Endothelial cell of umbilical vein (primary cell): Measurements from ENCODE around the gene CYBC1. TPM values are rescaled to one million over a fixed set of nuclear protein-coding genes. Genes with fewer than 3 reads are reported as not detected.

Experiments used
- BruUV-seq: library from RNA; stranded (reverse); fragments of 400-500 nt; replicated peaks from 2 replicates; lab custom pipeline; 2021; lab: Mats Ljungman, UMichigan
- CTCF ChIA-PET: fragments of 300-600, 350-600 bp; sonication (Branson Sonifier 250); formaldehyde crosslinking; loops from one replicate; lab custom pipeline; 2021; ENCODE audit warnings: antibody characterized with exemption, inconsistent platforms; lab: Charles Lee
- POLR2A ChIA-PET: fragments of 300-600, 350-600 bp; sonication (Branson Sonifier 250); formaldehyde crosslinking; loops from one replicate; lab custom pipeline; 2021; ENCODE audit warnings: antibody characterized with exemption, inconsistent platforms; lab: Charles Lee
- DNase-seq: peaks from one replicate; pipeline ENCODE4 v3.0.0-alpha.2; 2011; ENCODE audit warnings: low read depth, low spot score
- FAIRE-seq: peaks from 2 replicates; lab custom pipeline; 2011; peaks lifted over from hg19 to GRCh38; lab: Jason Lieb, UNC
- H2AFZ ChIP-seq: 2 replicates; pipeline ENCODE4 v1.6.0; 2012; ENCODE audit warnings: low read depth, low read length, control low read depth, inconsistent platforms
- H3K27ac ChIP-seq: 2 replicates; pipeline ENCODE4 v1.5.1; 2011; ENCODE audit warnings: low read depth, mild to moderate bottlenecking, control low read depth, low read length, moderate library complexity; ENCODE audit not compliant: insufficient read depth
- H3K27me3 ChIP-seq, 2 experiments: 2 replicates each; pipeline versions ENCODE4 v1.6.0 to v1.6.1; 2011; ENCODE audit warnings: low read length in 2 of 2, mixed read lengths in 1 of 2; ENCODE audit not compliant: control insufficient read depth in 2 of 2, insufficient read depth in 2 of 2
- H3K36me3 ChIP-seq, 2 experiments: 2 replicates in 1 of 2; 3 replicates in 1 of 2; pipeline ENCODE4 v1.5.1; 2011; ENCODE audit warnings: low read length in 2 of 2, mild to moderate bottlenecking in 1 of 2, moderate library complexity in 1 of 2; ENCODE audit not compliant: control insufficient read depth in 2 of 2, insufficient read depth in 2 of 2; ENCODE audit errors: extremely low read depth in 1 of 2
- H3K4me1 ChIP-seq: 3 replicates; pipeline ENCODE4 v1.5.1; 2011; ENCODE audit warnings: mild to moderate bottlenecking, low read length; ENCODE audit not compliant: control insufficient read depth, insufficient read depth; ENCODE audit errors: extremely low read depth
- H3K4me2 ChIP-seq: 2 replicates; pipeline ENCODE4 v1.6.1; 2011; ENCODE audit warnings: low read length, control low read depth, mixed read lengths; ENCODE audit not compliant: insufficient read depth
- H3K4me3 ChIP-seq, 3 experiments: fragments of 200-600 bp in 1 of 3; sonication (generic), shearing (Covaris generic) in 1 of 3; replicated peaks in 1 of 3; 2 replicates each; pipeline ENCODE4 v1.5.1; 2011 to 2016; ENCODE audit warnings: control low read depth in 3 of 3, low read length in 3 of 3, mild to moderate bottlenecking in 2 of 3, inconsistent platforms in 1 of 3, low read depth in 1 of 3, moderate library complexity in 1 of 3; ENCODE audit not compliant: insufficient read depth in 1 of 3
- H3K79me2 ChIP-seq: 2 replicates; pipeline ENCODE4 v1.6.0; 2012; ENCODE audit warnings: low read length, inconsistent platforms; ENCODE audit not compliant: control insufficient read depth, insufficient read depth
- H3K9ac ChIP-seq: replicated peaks from 2 replicates; pipeline ENCODE3; 2011; ENCODE audit warnings: low read length, control low read depth; ENCODE audit not compliant: insufficient read depth; ENCODE audit errors: extremely low read depth
- H3K9me1 ChIP-seq: replicated peaks from 3 replicates; pipeline ENCODE4 v1.6.0; 2011; ENCODE audit warnings: mild to moderate bottlenecking, low read length; ENCODE audit not compliant: control insufficient read depth, insufficient read depth; ENCODE audit errors: extremely low read depth
- H3K9me3 ChIP-seq: replicated peaks from 2 replicates; pipeline ENCODE4 v1.5.1; 2012; ENCODE audit warnings: low read length, inconsistent platforms; ENCODE audit not compliant: control insufficient read depth, insufficient read depth
- H4K20me1 ChIP-seq: replicated peaks from 2 replicates; pipeline ENCODE3; 2011; ENCODE audit warnings: mild to moderate bottlenecking, low read length; ENCODE audit not compliant: control insufficient read depth, insufficient read depth; ENCODE audit errors: extremely low read depth
- EZH2 ChIP-seq: IDR thresholded peaks from 2 replicates; pipeline ENCODE4 v1.6.1; 2012; ENCODE audit warnings: borderline replicate concordance, low read depth, mild to moderate bottlenecking, moderate library complexity, low read length, inconsistent platforms; ENCODE audit not compliant: severe bottlenecking
- GATA2 ChIP-seq: IDR thresholded peaks from 2 replicates; pipeline ENCODE4 v1.7.0; 2011; ENCODE audit warnings: low read depth, mild to moderate bottlenecking, moderate library complexity, mixed read lengths, low read length; ENCODE audit not compliant: insufficient read length, insufficient read depth
- JUN ChIP-seq: IDR thresholded peaks from 2 replicates; pipeline ENCODE4 v1.6.1; 2011; ENCODE audit warnings: borderline replicate concordance, low read depth; ENCODE audit not compliant: insufficient read length, insufficient read depth
- MYC ChIP-seq: IDR thresholded peaks from one replicate; pipeline ENCODE4 v1.6.1; 2011; ENCODE audit warnings: mild to moderate bottlenecking, low read depth, low read length
- POLR2A ChIP-seq: IDR thresholded peaks from 2 replicates; pipeline ENCODE4 v1.6.1; 2012; ENCODE audit warnings: low read depth, mild to moderate bottlenecking, control low read depth, low read length
- POLR2AphosphoS5 ChIP-seq: IDR thresholded peaks from 2 replicates; pipeline ENCODE4 v1.6.1; 2012; ENCODE audit warnings: low read depth, mild to moderate bottlenecking, control low read depth, low read length, moderate library complexity; ENCODE audit not compliant: insufficient read depth
- dilution Hi-C: fragments of 300-500 bp; cut with MboI; formaldehyde crosslinking; loops from one replicate; pipeline ENCODE4 v1.15.0; 2019; ENCODE audit warnings: low sequenced_read_pairs; ENCODE audit not compliant: extremely low pct_ligation_motif_present
- intact Hi-C: fragments of 100-400 bp; cut with micrococcal nuclease; formaldehyde crosslinking; loops from one replicate; pipeline ENCODE4 v1.10.0; 2022
- polyA plus RNA-seq, 4 experiments: library from polyadenylated mRNA; depleted of rRNA in 3 of 4; stranded (reverse) in 3 of 4; unstranded in 1 of 4; fragments of >200 nt; gene quantifications; 2 replicates each; pipeline versions ENCODE4 v1.2.1 to v1.2.3, GENCODE V29; 2011 to 2012; ENCODE audit warnings: missing spikeins in 1 of 4
- total RNA-seq: library from RNA; stranded (reverse); gene quantifications from 2 replicates; pipeline ENCODE4 v1.2.3, GENCODE V29; 2021
- TF ChIP-seq, protein P1 (sequence below), 2 donors: IDR thresholded peaks; 1 replicate in 1 of 2; 2 replicates in 1 of 2; pipeline ENCODE4 v1.5.1; 2011; ENCODE audit warnings: low read length in 2 of 2, mild to moderate bottlenecking in 2 of 2, moderate library complexity in 2 of 2, control low read depth in 1 of 2, inconsistent platforms in 1 of 2, low read depth in 1 of 2; ENCODE audit not compliant: insufficient read depth in 1 of 2; ENCODE audit errors: extremely low read depth in 1 of 2

Gene CYBC1
- total and polyA plus RNA-seq, 2 donors (not counting 3 experiments of a cell fraction or from before 2014, with no cell fraction given): 71.8 to 81.5 TPM

DNA sequence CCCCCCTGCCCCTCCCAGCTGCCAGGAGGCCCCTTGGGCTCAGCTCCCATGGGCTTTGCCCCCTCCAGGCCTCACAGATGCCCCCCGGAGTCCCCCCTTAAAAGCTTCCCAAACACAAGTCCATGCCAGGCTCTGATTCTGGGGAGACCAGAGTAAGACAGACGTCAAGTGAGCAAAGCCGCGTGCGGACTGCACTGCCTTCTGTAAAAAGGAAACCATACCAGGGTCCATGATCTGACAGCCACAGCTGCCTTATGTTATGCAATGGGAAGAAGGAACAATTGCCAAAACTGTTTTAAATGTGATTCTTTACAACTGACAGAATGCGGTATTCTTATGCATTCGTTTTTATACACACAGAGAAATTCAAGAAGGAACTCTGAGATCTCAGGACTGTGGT is 50.3 kb downstream of the CYBC1 start:
- Histone ChIP-seq H3K27ac (no peak overlapping the region), H3K27me3 (no peaks in the 10 kb centered on the region), H4K20me1 (no peaks in the 10 kb centered on the region), H2AFZ (no peak overlapping the region), H3K9ac (no peak overlapping the region), H3K9me1 (no peaks in the 10 kb centered on the region), H3K4me1 (no peaks in the 10 kb centered on the region), H3K79me2 (no peaks in the 10 kb centered on the region), H3K4me3 (no peak overlapping the region), H3K4me2 (no peak overlapping the region), H3K36me3 (no peaks in the 10 kb centered on the region), H3K9me3 (no peaks in the 10 kb centered on the region)
- intact Hi-C loops (no loop called here), dilution Hi-C loops (no loop called here)
- no TSS peak for BruUV-seq
- ChIA-PET POLR2A (no interaction called here), CTCF (interaction anchor here (1.3 kb wide), 1 partner anchor 25 kb away, joined by 3 read pairs; no protein-coding TSS in a partner anchor)
- DNase-seq (no peak), FAIRE-seq (no peak)
- TF ChIP-seq POLR2A: no peak
- TF ChIP-seq, protein P1, sequence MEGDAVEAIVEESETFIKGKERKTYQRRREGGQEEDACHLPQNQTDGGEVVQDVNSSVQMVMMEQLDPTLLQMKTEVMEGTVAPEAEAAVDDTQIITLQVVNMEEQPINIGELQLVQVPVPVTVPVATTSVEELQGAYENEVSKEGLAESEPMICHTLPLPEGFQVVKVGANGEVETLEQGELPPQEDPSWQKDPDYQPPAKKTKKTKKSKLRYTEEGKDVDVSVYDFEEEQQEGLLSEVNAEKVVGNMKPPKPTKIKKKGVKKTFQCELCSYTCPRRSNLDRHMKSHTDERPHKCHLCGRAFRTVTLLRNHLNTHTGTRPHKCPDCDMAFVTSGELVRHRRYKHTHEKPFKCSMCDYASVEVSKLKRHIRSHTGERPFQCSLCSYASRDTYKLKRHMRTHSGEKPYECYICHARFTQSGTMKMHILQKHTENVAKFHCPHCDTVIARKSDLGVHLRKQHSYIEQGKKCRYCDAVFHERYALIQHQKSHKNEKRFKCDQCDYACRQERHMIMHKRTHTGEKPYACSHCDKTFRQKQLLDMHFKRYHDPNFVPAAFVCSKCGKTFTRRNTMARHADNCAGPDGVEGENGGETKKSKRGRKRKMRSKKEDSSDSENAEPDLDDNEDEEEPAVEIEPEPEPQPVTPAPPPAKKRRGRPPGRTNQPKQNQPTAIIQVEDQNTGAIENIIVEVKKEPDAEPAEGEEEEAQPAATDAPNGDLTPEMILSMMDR (IDR thresholded peaks at IDR 0.05; ENCODE audit: extremely low read depth in 1 of 2, insufficient read depth in 1 of 2, low read depth in 1 of 2, low read length in 2 of 2): no peak
- no peak for TF ChIP-seq POLR2AphosphoS5
- TF ChIP-seq JUN: no peak
- no peak for TF ChIP-seq GATA2
- no peak for TF ChIP-seq MYC
- no peak for TF ChIP-seq EZH2
